ENCODE measurements around the gene NKIRAS1.
"Not testable (repeated sequence)": the region's sequence is repeated elsewhere in the genome, so short reads cannot be mapped to it uniquely, and the experiment has no call there.

NKIRAS1 gene

GRCh38 chr3:23869977-23870662 is 46.7 kb downstream of the NKIRAS1 start:
- DNase-seq (ENCODE audit: low read depth), result no peak

GRCh38 chr3:23867838-23868237 is 49.0 kb downstream of the NKIRAS1 start:
- no peak for DNase-seq (ENCODE audit: low read depth)

- DNase-seq (ENCODE audit: low read depth), result no peak
Measured at GRCh38 chr3:23867400-23867799, 49.4 kb downstream of the NKIRAS1 start.

GRCh38 chr3:23865595-23866396 is 51.0 kb downstream of the NKIRAS1 start:
- no peak for DNase-seq (ENCODE audit: low read depth)

GRCh38 chr3:23864931-23865330 is 51.9 kb downstream of the NKIRAS1 start:
- no peak for DNase-seq (ENCODE audit: low read depth)

- DNase-seq (ENCODE audit: low read depth), result no peak
Measured at GRCh38 chr3:23863060-23863459, 53.7 kb downstream of the NKIRAS1 start.

GRCh38 chr3:23861689-23862088 is 55.1 kb downstream of the NKIRAS1 start:
- DNase-seq (ENCODE audit: low read depth), result no peak

GRCh38 chr3:23859839-23860382 is 56.9 kb downstream of the NKIRAS1 start:
- DNase-seq (ENCODE audit: low read depth), result no peak

GRCh38 chr3:23859012-23859743 is 57.6 kb downstream of the NKIRAS1 start:
- DNase-seq (ENCODE audit: low read depth), result no peak

GRCh38 chr3:23856286-23856685 is 60.5 kb downstream of the NKIRAS1 start:
- no peak for DNase-seq (ENCODE audit: low read depth)

- not testable (repeated sequence) for DNase-seq (ENCODE audit: low read depth)
Measured at GRCh38 chr3:23849462-23849861, 67.3 kb downstream of the NKIRAS1 start.

- DNase-seq (ENCODE audit: low read depth), result no peak
Measured at GRCh38 chr3:23845326-23846216, 71.2 kb downstream of the NKIRAS1 start.

- DNase-seq (ENCODE audit: low read depth), result no peak
Measured at GRCh38 chr3:23843869-23844268, 72.9 kb downstream of the NKIRAS1 start.

Data from stimulated activated CD4-positive, alpha-beta T cell treated with anti-CD3 and anti-CD28 coated beads, Interleukin-2, amount 100 ng/mL, for 4 hours (primary cell).